ENCODE measurements around the gene HPS1. TPM values are rescaled to one million over a fixed set of nuclear protein-coding genes. Genes with fewer than 3 reads are reported as not detected.

Gene HPS1
- total and polyA plus RNA-seq, 2 of the 4 experiments (the other 2 are of a cell fraction), result 14.0 to 55.2 TPM

- Histone ChIP-seq H3K9me1 (ENCODE audit: insufficient read depth, low read length) (peaks cover 4% of the 10 kb centered on the region; the same call in 1 of the 2 replicates), H4K8ac (ENCODE audit: low read depth in 2 of 2, low read length in 2 of 2) (no peak overlapping the region), H3K23ac (ENCODE audit: low read depth, low read length) (no peak overlapping the region), H3K56ac (ENCODE audit: extremely low read depth, insufficient read depth, low read length) (no peak overlapping the region), H3K4me1 (ENCODE audit: control insufficient read depth, insufficient read depth, low read length) (peaks cover 5% of the 10 kb centered on the region; the same call in 1 of the 2 replicates), H3K18ac (ENCODE audit: low read depth, low read length) (no peak overlapping the region), H2AFZ (replicated peaks; ENCODE audit: low read length, poor library complexity) (no peak overlapping the region), H3K14ac (replicated peaks; ENCODE audit: low read depth, low read length) (no peak overlapping the region), H3K4ac (ENCODE audit: low read depth, low read length) (no peak overlapping the region), H4K5ac (ENCODE audit: low read depth, low read length) (no peak overlapping the region), H2BK20ac (ENCODE audit: low read depth, low read length) (no peak overlapping the region), H4K20me1 (ENCODE audit: insufficient read depth, low read length) (no peaks in the 10 kb centered on the region), H2BK15ac (ENCODE audit: low read depth, low read length) (no peak overlapping the region), H3K27me3 (ENCODE audit: control insufficient read depth, insufficient read depth, low read length) (no peaks in the 10 kb centered on the region), H3K9ac (ENCODE audit: low read depth, low read length) (no peak overlapping the region), H2BK5ac (ENCODE audit: low read depth, low read length, poor library complexity, severe bottlenecking) (no peak overlapping the region), H3K79me1 (ENCODE audit: low read depth in 1 of 2, low read length in 2 of 2) (no peaks in the 10 kb centered on the region), H3K36me3 (ENCODE audit: control insufficient read depth, insufficient read depth, low read length) (peaks cover 19% of the 10 kb centered on the region; the same call in 1 of the 2 replicates), H2BK120ac (ENCODE audit: low read depth, low read length) (no peak overlapping the region), H3K4me3 (ENCODE audit: insufficient read depth, low read depth, low read length) (no peak overlapping the region), H3K27ac (ENCODE audit: insufficient read depth, low read length) (no peak overlapping the region), H2AK5ac (ENCODE audit: low read depth, low read length) (no peak overlapping the region; the same call in 1 of the 2 replicates), H2AK9ac (replicated peaks; ENCODE audit: low read depth, low read length, poor library complexity) (no peak overlapping the region), H4K91ac (ENCODE audit: insufficient read depth, low read depth, low read length) (no peak overlapping the region), H3K4me2 (ENCODE audit: low read depth, low read length) (no peak overlapping the region), H3K9me3 (ENCODE audit: control insufficient read depth, insufficient read depth, low read length) (no peaks in the 10 kb centered on the region)
- TF ChIP-seq USF2 (IDR thresholded peaks at IDR 0.05; ENCODE audit: low read depth, low read length) (no peak), SMC3 (IDR thresholded peaks at IDR 0.05; ENCODE audit: low read depth, low read length) (no peak), CEBPB (IDR thresholded peaks at IDR 0.05; ENCODE audit: low read depth, low read length) (no peak), MXI1 (IDR thresholded peaks at IDR 0.05; ENCODE audit: borderline replicate concordance, low read depth, low read length) (no peak), RAD21 (IDR thresholded peaks at IDR 0.05; ENCODE audit: low read length) (no peak), CTCF (conservative IDR thresholded peaks at IDR 0.05; ENCODE audit: low read depth, low read length) (no peak), NFE2L2 (IDR thresholded peaks at IDR 0.05; ENCODE audit: low read depth, low read length) (no peak), MAFK (IDR thresholded peaks at IDR 0.05; ENCODE audit: low read depth, low read length) (no peak), RFX5 (IDR thresholded peaks at IDR 0.05; ENCODE audit: low read depth, low read length) (no peak), CHD1 (IDR thresholded peaks at IDR 0.05; ENCODE audit: low read depth, low read length) (no peak), FOS (IDR thresholded peaks at IDR 0.05; ENCODE audit: low read depth, low read length) (no peak), RCOR1 (IDR thresholded peaks at IDR 0.05; ENCODE audit: insufficient replicate concordance, low read length) (no peak)
- intact Hi-C loops (cut with micrococcal nuclease), result no loop called here
- ChIA-PET POLR2A (ENCODE audit: unreplicated experiment) (no interaction called here), CTCF (no interaction called here)
- in situ Hi-C loops (cut with MboI; ENCODE audit: low sequenced_read_pairs), result loop anchor here (5.0 kb wide), 1 partner anchor 143 kb away; no protein-coding TSS in a partner anchor
- WGBS, 2 experiments (ENCODE audit: extremely low coverage in 2 of 2, insufficient read length in 1 of 2), result no CpG with 5 or more reads among the region's 4 CpGs
- no peak for ATAC-seq (ENCODE audit: low read depth)
- BruUV-seq (replicated peaks), result no TSS peak
- dilution Hi-C loops (cut with HindIII; ENCODE audit: low sequenced_read_pairs, unreplicated experiment), result no loop called here
- DNase-seq, result no peak
These were observed 56.3 kb downstream of the HPS1 start for GRCh38 chr10:98390406-98390805.

All from IMR-90 (cell line).